HG03095 (cell line): ENCODE measurements around the gene CCDC3.

Experiments used
- ATAC-seq: cut with Tn5 transposase; IDR thresholded peaks from one replicate; pipeline ENCODE4 v1.9.1; 2021; ENCODE audit warnings: moderate library complexity; ENCODE audit not compliant: unreplicated experiment

CCDC3 gene

GRCh38 chr10:12965571-12965970, 35.9 kb downstream of the CCDC3 start:
- ATAC-seq = no peak

- no peak for ATAC-seq
These were observed 39.0 kb downstream of the CCDC3 start for GRCh38 chr10:12962556-12962955.

GRCh38 chr10:12961416-12962205, 39.9 kb downstream of the CCDC3 start:
- ATAC-seq = no peak

GRCh38 chr10:12960941-12961340, 40.6 kb downstream of the CCDC3 start:
- ATAC-seq = no peak

GRCh38 chr10:12960334-12960898, 41.1 kb downstream of the CCDC3 start:
- no peak for ATAC-seq

GRCh38 chr10:12958546-12959110, 42.9 kb downstream of the CCDC3 start:
- ATAC-seq = no peak

- no peak for ATAC-seq
These were observed 44.4 kb downstream of the CCDC3 start for GRCh38 chr10:12957081-12957480.

GRCh38 chr10:12954866-12955265, 46.6 kb downstream of the CCDC3 start:
- no peak for ATAC-seq

- ATAC-seq = no peak
These were observed 50.9 kb downstream of the CCDC3 start for GRCh38 chr10:12950583-12951128.

- no peak for ATAC-seq
These were observed 52.3 kb downstream of the CCDC3 start for GRCh38 chr10:12949248-12949647.

GRCh38 chr10:12947741-12948140, 53.8 kb downstream of the CCDC3 start:
- no peak for ATAC-seq

GRCh38 chr10:12946372-12946771, 55.1 kb downstream of the CCDC3 start:
- no peak for ATAC-seq

GRCh38 chr10:12945690-12946359, 55.7 kb downstream of the CCDC3 start:
- ATAC-seq = no peak

- no peak for ATAC-seq
These were observed 56.6 kb downstream of the CCDC3 start for GRCh38 chr10:12944931-12945330.

GRCh38 chr10:12943425-12943824, 58.1 kb downstream of the CCDC3 start:
- ATAC-seq = no peak

GRCh38 chr10:12941966-12942365, 59.5 kb downstream of the CCDC3 start:
- no peak for ATAC-seq

GRCh38 chr10:12940791-12941190, 60.7 kb downstream of the CCDC3 start:
- no peak for ATAC-seq

GRCh38 chr10:12938271-12938670, 63.2 kb downstream of the CCDC3 start:
- ATAC-seq = no peak

GRCh38 chr10:12937527-12937926, 64.0 kb downstream of the CCDC3 start:
- no peak for ATAC-seq

GRCh38 chr10:12934777-12935176, 66.7 kb downstream of the CCDC3 start:
- no peak for ATAC-seq

GRCh38 chr10:12929381-12929780, 72.1 kb downstream of the CCDC3 start:
- no peak for ATAC-seq

- ATAC-seq = no peak
These were observed 72.9 kb downstream of the CCDC3 start for GRCh38 chr10:12928571-12928970.
